Heart right ventricle (tissue), 16 donors: Measurements from ENCODE around the gene OCEL1. TPM values are rescaled to one million over a fixed set of nuclear protein-coding genes. Genes with fewer than 3 reads are reported as not detected.

Experiments
- ATAC-seq, 8 donors: fragments of 200-7000 bp; cut with Tn5 transposase; one replicate each; pipeline ENCODE4 v1.9.1; 2020; ENCODE audit warnings: mild to moderate bottlenecking in 8 of 8, moderate library complexity in 8 of 8, moderate number of reproducible peaks in 1 of 8
- DNase-seq, 2 donors: peaks; one replicate each; pipeline ENCODE4 v3.0.0-alpha.2; 2020
- H3K27ac ChIP-seq, 10 donors: fragments of 200-600 bp; sonication (generic) in 2 of 10; one replicate each; pipeline versions ENCODE4 v1.5.0 to v1.8.0; 2020 to 2022; ENCODE audit warnings: mild to moderate bottlenecking in 3 of 10
- H3K27me3 ChIP-seq, 7 donors: fragments of 200-600 bp; one replicate each; pipeline ENCODE4 v1.8.0; 2021 to 2022; ENCODE audit warnings: mild to moderate bottlenecking in 2 of 7
- H3K36me3 ChIP-seq, 9 donors: fragments of 200-600 bp; sonication (generic) in 1 of 9; one replicate each; pipeline versions ENCODE4 v1.5.0 to v1.8.0; 2020 to 2022; ENCODE audit warnings: mild to moderate bottlenecking in 2 of 9
- H3K4me1 ChIP-seq, 9 donors: fragments of 200-600 bp; sonication (generic) in 1 of 9; one replicate each; pipeline versions ENCODE4 v1.5.0 to v1.8.0; 2020 to 2022; ENCODE audit warnings: mild to moderate bottlenecking in 4 of 9
- H3K4me3 ChIP-seq, 10 donors: fragments of 200-600 bp; sonication (generic) in 2 of 10; one replicate each; pipeline versions ENCODE4 v1.5.0 to v1.8.0; 2020 to 2022; ENCODE audit warnings: mild to moderate bottlenecking in 7 of 10, moderate library complexity in 2 of 10
- H3K9me3 ChIP-seq, 11 donors: fragments of 200-600 bp in 10 of 11; sonication (generic) in 2 of 11; one replicate each; pipeline versions ENCODE4 v1.5.0 to v1.8.0; 2013 to 2022; ENCODE audit warnings: mild to moderate bottlenecking in 2 of 11, control low read depth in 1 of 11, moderate library complexity in 1 of 11
- WGBS, 2 donors: extraction: QIAGEN DNeasy Blood & Tissue Kit; methylation state at CpG; one replicate each; pipeline ENCODE4 v1.1.7; 2013; ENCODE audit warnings: inconsistent platforms in 1 of 2; 5-methylcytosine and 5-hydroxymethylcytosine counted together
- intact Hi-C, 10 donors: fragments of 100-400 bp; cut with DNase I; formaldehyde crosslinking; loops; one replicate each; pipeline versions ENCODE4 v1.11.1 to v1.14.2; 2022
- polyA plus RNA-seq, 2 donors: library from polyadenylated mRNA; stranded (reverse); fragments of 200-250 nt; gene quantifications; one replicate each; pipeline ENCODE4 v1.2.3, GENCODE V29; 2013
- total RNA-seq, 10 donors: library from RNA; stranded (reverse); fragmentation: NEBNext Ultra II Directional in 3 of 10; extraction: Animal tissue kit (Norgen Biotek cat#: 25700) in 3 of 10; gene quantifications; one replicate each; pipeline versions ENCODE4 v1.2.1 to v1.2.4, GENCODE V29; 2021 to 2023
- TF ChIP-seq, protein P1 (sequence below), 9 donors: fragments of 200-600 bp; sonication (generic) in 2 of 9; IDR thresholded peaks; one replicate each; pipeline versions ENCODE4 v1.5.0 to v1.8.0; 2021 to 2022; ENCODE audit warnings: antibody characterized with exemption in 9 of 9, mild to moderate bottlenecking in 5 of 9, moderate library complexity in 1 of 9
- donor health status: Arrhythmogenic right ventricular cardiomyopathy.
- donor health status: ischemic (EF 13 %, LVEDD 7.1; RV severe dilation, severe dysfunction).
- donor health status: healthy with polysubstance abuse.
- donor health status: DM: no; HTN: yes; CAD: no.
- donor health status: DM: no; HTN: no; CAD: no.
- donor health status: ischemic (EF 25% LVEDD 6.9; RV normal size, moderate dysfunction).
- donor health status: ischemic (EF 25% LVEDD 5.7; RV mildly dilated, moderate dysfunction).
- donor health status: healthy.
- donor health status: DM: yes; HTN: yes; CAD: no.
- donor health status: Ischemic cardiomyopathy.
- donor health status: ischemic (EF 35%, LVEDD 5.7; RV mildly dilated, moderate dysfunction).
- donor health status: nonischemic (EF 11% LVEDD 7.7; RV severe dilation, severe dysfunction).
- donor health status: DM: yes; HTN: yes; CAD: no.
- donor health status: PGD.
- donor health status: ischemic (EF 29% LVEDD 5.4; RV normal size, mild dysfunction).
- donor health status: nonischemic (EF 23%, LVEDD 6.1; RV moderate dilation, normal function).

The OCEL1 gene
- total and polyA plus RNA-seq, 12 donors, result 7.2 to 47.4 (median 15.3) TPM

DNA sequence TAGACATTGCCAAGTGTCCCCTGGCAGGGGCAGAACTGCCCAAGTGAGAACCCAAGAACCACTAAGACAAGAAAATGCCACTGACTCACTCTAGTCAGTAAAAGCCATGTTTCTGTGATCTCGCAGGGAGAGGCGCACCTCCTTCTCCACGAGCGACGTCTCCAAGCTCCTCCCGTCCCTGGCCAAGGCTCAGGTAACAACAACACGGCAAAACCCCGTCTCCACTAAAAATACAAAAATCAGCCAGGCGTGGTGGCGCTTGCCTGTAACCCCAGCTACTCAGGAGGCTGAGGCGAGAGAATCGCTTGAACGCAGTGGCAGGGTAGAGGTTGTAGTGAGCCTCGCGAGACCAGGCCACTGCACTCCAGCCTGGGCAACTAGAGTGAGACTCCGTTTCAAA lies 28.4 kb upstream of the OCEL1 start:
- Histone ChIP-seq H3K4me3 (no peak overlapping the region), H3K4me1 (no peaks in the 10 kb centered on the region), H3K9me3 (no peaks in the 10 kb centered on the region), H3K36me3 (peaks cover 4 to 99% (median 70%) of the 10 kb centered on the region in 9 donors), H3K27me3 (no peaks in the 10 kb centered on the region), H3K27ac (no peak overlapping the region)
- TF ChIP-seq, protein P1, sequence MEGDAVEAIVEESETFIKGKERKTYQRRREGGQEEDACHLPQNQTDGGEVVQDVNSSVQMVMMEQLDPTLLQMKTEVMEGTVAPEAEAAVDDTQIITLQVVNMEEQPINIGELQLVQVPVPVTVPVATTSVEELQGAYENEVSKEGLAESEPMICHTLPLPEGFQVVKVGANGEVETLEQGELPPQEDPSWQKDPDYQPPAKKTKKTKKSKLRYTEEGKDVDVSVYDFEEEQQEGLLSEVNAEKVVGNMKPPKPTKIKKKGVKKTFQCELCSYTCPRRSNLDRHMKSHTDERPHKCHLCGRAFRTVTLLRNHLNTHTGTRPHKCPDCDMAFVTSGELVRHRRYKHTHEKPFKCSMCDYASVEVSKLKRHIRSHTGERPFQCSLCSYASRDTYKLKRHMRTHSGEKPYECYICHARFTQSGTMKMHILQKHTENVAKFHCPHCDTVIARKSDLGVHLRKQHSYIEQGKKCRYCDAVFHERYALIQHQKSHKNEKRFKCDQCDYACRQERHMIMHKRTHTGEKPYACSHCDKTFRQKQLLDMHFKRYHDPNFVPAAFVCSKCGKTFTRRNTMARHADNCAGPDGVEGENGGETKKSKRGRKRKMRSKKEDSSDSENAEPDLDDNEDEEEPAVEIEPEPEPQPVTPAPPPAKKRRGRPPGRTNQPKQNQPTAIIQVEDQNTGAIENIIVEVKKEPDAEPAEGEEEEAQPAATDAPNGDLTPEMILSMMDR (IDR thresholded peaks at IDR 0.05), result no peak
- 94 to 97% methylated on average over 16 of the region's 16 CpGs for WGBS, 2 donors
- intact Hi-C loops, result no loop called here
- DNase-seq, result no peak
- no peak for ATAC-seq

DNA sequence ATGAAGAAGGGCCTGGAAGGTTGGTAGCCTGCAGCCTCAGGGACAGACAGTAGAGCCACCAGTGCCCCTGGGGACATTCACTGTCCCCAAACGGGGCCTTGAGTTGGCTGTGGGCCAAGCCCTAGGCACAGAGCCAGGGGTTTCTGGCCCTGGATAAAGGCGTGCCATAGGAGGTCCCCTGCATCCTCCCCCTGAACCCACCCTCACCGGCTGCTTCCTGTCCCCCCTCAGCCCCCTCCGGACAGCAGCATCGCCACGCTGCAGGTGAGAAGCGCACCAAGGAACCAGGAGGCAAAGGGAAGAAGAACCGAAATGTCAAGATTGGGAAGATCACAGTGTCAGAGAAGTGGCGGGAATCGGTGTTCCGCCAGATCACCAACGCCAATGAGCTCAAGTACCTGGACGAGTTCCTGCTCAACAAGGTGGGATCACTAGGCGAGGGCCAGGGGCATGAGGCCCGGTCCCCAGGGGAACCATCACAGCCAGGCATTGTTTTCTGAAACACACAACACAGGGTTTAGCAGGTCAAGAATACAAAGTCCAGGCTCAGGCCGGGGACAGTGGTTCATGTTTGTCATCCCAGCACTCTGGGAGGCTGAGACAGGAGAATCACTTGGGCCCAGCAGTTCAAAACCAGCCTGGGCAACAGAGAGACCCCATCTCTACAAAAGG lies 25.5 kb upstream of the OCEL1 start:
- ATAC-seq (no peak), DNase-seq (no peak)
- TF ChIP-seq, protein P1 (IDR thresholded peaks at IDR 0.05), result no peak
- no peaks in the 10 kb centered on the region for H3K9me3 ChIP-seq
- intact Hi-C loops, result loop anchor here in 3 of 10 donors (2.0 to 10.0 kb wide), 2 partner anchors 82 to 84 kb away; partner anchors contain the start of gene ANKLE1 (in 2 of the 3)
- WGBS, 2 donors, result 74 to 75% methylated on average over 16 of the region's 16 CpGs
- H3K27ac ChIP-seq, result no peak overlapping the region
- no peak overlapping the region for H3K4me3 ChIP-seq
- H3K36me3 ChIP-seq, result peaks cover 0 to 99% (median 44%) of the 10 kb centered on the region in 9 donors
- H3K27me3 ChIP-seq, result no peaks in the 10 kb centered on the region
- H3K4me1 ChIP-seq, result no peaks in the 10 kb centered on the region

DNA sequence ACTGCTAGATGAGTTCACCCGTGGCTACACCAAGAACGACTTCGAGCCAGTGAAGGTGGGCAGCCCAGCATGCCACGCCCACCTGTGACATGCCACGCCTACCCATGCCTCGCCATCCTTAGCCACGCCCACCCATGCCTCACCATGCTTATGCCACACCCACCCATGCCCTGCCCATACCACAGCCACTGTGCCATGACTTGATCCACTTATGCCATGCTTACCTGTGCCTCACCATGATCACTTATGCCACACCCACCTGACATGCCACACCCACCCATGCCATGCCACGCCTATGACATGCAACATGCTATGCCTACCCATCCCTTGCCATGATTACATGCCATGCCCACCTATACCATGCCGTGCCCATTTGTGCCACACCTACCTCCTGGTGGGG lies 23.8 kb upstream of the OCEL1 start:
- Histone ChIP-seq H3K27me3 (no peaks in the 10 kb centered on the region), H3K9me3 (no peaks in the 10 kb centered on the region), H3K4me3 (no peak overlapping the region), H3K36me3 (peaks cover 0 to 100% (median 51%) of the 10 kb centered on the region in 9 donors), H3K27ac (no peak overlapping the region), H3K4me1 (no peaks in the 10 kb centered on the region)
- ATAC-seq, result no peak
- no peak for DNase-seq
- 91 to 92% methylated on average over 9 of the region's 9 CpGs for WGBS, 2 donors
- intact Hi-C loops, result loop anchor here in 2 of 10 donors (10.0 kb wide), 1 partner anchor 83 kb away; the partner anchor contains the start of gene ANKLE1 (in 2 of the 2)
- TF ChIP-seq, protein P1 (IDR thresholded peaks at IDR 0.05), result no peak

DNA sequence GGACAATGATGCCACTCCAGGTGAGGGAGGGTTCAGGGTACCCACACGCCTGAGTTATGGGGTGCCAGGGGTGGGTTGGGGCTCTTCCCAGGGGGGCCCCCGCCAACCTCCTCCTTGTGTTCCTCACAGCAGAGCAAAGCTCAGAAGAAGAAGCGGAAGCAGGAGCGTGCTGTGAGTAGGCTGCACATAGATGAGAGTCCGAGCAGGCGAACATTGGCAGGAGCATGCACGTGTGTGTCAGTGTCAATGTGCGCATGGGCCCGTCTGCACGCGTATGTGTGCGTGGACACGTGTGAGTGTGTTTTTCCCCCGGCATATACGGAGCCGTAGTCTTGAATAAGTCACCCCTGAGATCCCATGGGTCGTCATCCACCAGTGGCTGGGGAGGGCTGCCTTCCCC lies 23.3 kb upstream of the OCEL1 start:
- Histone ChIP-seq H3K36me3 (peaks cover 0 to 100% (median 47%) of the 10 kb centered on the region in 9 donors), H3K27me3 (no peaks in the 10 kb centered on the region), H3K27ac (no peak overlapping the region), H3K9me3 (no peaks in the 10 kb centered on the region), H3K4me3 (no peak overlapping the region), H3K4me1 (no peaks in the 10 kb centered on the region)
- DNase-seq (no peak), ATAC-seq (no peak)
- intact Hi-C loops, result loop anchor here in 2 of 10 donors (10.0 kb wide), 1 partner anchor 82 kb away; the partner anchor contains the start of gene ANKLE1 (in 2 of the 2)
- WGBS, 2 donors, result 91 to 92% methylated on average over 17 of the region's 17 CpGs
- TF ChIP-seq, protein P1 (IDR thresholded peaks at IDR 0.05), result no peak
